Measurements from ENCODE around the gene MEF2D.

The MEF2D gene

DNA sequence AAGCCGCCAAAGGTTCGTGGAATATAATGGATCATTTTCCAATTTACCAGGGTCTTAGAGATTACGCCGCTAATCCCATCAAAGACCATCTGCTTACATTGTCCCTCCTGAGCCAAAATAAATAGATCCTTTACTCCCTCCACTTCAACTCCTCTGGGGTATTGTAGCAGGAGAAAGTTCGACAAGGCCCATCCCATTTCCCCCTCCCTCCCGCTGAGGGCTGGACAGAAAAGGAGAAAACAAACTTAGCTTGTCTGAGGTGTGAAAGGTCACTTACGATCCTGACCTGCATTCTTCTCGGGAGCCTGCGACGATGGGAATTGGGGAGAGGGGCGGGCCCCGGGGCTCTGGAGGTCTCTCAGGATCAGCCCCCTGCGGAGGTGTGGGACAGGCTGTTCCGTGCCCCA, 60.8 kb downstream of the MEF2D start:
- no peak for DNase-seq

DNA sequence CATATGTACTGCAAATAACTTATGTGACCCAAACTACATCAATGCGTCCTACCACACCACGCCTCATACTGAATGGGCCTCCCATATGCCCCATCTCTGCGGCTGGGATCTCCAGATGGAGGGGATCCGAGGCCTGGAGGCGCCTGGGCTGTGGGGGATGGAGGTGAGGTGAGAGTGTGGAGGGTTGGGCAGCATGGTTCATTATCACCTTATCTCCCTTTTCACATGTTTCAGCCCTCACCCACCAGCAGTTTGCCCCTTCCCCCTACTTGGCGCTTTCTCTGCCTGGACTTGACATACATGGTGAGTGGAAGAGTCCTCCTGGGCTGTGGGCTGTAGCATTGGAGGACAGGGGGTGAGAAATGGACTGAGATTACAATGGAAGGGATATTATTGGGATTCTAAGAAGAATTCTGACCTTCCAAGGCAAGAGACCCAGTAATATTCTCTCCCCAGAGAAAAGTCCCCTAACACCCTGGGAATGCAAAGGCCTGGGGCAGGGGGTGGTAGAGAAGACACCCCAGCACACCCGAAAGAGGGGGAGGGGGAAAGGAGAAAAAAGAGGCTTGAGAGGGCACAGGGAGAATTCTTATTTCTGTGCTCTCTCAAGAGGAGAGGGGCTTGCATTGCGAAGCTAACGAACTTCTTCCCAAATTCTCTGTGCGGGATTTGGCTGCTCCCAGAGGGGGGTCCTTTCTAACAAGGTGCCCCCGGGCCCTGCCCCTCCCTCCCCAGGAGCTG, 61.4 kb downstream of the MEF2D start:
- DNase-seq: no peak

DNA sequence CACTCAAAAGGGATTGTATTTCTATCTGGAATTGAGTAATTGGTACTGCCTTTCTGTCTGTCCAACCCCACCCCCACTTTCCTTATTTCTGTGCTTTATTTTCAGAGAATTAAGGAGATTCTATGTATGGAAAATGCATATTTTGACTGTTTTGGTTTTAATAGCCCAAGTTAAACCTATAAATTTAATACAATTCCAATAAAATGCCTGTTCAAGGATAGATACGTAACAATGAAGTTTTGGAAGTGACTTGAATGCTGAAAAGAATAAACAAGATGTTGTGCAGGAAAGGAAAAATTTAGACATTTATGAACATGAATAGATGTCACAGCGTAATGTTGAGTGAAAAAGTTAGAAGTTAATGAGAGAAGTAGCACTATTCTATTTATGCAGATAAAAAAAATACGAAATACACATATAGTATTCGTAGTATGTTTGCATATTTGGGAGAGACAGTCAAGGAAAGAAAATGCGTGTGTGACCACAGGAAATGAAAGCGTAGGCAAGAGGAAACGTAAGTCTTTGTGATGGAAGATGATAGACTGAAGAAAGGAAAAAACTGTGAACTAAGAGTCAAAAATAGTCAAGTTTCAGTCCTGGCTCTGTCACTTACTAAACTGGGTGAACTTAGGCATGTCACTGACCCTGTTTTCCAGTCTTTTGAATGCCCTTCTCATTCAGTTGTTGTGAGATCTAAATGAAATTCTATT, 62.1 kb downstream of the MEF2D start:
- no peak for DNase-seq

DNA sequence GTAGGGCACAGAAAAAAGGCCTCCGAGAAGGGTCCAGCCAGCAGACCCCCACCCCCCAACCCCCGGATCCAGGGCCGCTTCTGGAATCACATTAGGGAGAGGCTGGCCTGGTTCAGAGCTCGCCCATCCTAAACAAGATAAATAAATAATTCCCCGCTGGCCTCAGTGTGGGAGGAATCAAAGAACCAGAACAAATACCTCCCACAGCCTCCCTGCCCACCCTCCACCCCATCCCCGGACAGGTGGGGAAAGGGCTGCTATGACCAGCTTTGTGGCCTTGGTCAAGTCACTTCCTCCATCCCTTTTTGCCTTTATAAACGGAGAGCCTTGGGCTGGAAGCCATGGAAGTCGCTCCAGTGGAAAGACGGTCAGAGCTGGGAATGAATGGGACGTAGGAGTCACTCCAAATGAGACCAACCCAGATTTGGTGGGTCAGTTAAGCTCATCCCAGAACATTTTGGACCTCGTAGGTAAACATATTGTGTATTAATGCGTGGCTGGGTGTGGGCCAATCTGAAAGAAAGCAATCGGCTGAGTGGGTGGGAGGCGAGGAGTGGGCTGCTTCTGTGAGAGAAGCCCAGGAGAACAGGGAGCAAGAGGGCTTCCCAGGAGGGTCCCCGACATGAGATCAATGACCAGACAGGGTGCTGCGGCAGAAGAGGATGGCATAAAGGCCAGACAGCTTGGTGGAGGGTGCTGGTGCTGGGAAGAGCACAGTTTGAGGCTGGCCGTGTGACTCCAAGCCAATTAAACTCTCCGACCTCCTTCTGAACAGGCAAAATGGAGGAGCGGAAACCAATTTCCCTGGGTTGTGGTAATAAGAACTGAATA, 63.3 kb downstream of the MEF2D start:
- DNase-seq: no peak

DNA sequence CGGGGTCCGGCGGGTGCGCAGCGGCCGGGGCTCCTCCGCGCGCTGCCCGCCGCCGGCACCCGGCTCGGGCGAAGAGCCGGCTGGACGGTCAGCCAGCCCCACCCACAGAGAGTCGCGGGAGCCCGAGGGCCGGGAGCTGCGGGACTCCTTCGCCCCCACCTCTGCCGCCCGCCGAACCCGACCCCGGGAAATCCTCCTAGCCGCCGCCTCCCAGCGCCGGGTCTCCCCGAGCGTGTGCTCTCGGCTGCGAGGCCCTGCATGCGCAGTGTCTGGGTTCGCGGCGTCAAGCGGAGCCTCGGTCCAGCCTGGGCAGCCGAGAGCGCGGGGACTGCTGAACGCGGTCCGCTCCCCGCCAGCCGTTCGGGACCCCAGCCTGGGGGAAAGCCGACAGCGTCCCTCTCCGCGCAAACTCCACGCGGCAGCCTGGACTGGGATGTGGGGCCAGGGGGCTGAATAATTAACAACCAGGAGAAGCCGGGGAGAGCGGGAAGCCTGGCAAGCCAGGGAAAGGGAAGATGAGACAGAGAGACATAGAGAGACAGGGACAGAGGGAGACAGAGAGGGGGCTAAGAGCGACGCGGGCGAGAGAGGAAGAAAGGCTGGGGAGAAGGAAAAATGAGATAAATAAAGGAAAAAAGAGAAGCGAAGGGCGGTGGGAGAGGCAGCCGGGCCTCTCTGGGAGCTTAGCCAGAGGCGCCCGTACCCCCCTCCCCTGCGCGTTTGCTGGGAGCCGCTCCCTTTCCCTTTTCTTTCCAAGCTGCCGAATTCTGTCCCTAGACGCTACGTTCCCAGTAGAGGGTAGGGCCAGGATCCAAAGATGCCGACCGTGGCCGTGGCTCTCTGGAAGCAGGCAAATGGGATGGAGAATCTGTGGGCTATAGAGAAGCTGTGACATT, 64.2 kb downstream of the MEF2D start:
- DNase-seq: no peak

DNA sequence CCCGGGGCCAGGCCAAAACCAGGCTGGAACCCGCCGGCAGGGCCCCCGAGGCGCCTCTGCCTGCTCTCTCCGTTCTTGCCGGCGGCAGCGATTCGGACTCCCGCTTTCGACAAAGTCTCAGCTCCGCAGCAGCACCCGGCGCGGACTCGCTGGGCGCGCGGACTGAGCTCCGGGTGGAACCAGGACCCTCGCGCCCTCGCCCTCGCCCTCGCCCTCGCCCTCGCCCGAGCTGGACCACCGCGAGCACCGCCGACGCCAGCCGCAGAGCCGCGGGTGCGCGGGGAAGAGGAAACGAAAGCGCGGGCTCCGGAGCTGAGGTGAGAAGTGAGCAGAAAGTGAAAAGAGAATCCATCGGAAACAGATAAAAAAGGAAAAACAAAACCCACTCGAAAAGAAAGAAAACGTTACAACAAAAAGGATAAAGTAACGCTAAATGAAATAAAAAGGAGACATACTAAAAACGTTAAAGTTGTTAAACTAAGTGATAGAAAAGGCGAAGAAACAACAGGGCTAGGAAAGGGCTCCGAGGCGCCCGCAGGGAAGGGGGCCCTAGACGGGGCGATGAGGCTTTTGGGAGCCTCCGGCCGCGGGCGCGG, 64.9 kb downstream of the MEF2D start:
- peak; percentile 28 to 40 for DNase-seq

DNA sequence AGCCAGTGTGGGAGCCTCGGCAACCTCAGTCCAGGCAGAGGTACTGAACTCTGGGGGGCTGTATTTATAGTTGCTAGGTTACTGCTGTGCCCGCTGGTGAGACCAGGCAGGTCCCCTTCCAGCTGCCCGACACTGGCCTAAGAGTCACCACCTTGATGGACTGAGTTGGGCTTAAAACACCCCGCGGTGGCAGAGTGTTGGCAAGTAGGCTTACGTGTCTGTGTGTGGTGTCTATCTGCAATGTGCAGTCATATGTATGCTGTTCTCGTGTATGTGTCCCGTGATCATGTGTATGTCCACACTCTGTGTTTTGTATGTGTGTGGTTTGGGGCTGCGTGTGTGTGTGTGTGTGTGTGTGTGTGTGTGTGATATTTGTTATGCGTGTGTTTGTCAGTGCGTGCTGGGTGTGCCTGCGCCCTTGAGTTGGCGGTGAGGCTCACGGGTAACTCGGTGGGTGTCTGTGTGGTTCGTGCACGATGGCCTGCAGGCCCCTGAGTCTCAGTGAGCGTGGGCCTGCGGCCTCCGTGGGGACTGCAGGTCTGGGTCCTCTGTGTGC, 65.5 kb downstream of the MEF2D start:
- DNase-seq: no peak

DNA sequence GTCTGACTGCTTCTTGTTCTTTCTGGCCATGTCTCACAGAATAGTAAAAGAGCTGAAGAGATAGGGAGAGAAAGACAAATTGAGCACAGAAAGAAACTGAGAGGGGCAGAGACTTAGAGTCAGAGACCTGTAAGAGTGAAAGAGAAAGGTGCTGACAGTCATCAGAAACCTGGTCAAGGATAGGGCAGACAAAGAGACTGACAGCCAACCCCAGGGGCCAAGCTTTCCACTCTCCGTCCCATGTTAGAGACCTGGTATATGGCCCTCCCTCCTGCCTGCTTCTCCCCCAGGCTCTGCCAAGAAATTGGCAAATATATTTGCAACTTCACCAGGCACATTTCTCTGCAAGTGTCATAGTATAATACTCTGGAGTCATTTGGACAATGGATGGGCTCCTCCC, 67.0 kb downstream of the MEF2D start:
- DNase-seq: no peak

DNA sequence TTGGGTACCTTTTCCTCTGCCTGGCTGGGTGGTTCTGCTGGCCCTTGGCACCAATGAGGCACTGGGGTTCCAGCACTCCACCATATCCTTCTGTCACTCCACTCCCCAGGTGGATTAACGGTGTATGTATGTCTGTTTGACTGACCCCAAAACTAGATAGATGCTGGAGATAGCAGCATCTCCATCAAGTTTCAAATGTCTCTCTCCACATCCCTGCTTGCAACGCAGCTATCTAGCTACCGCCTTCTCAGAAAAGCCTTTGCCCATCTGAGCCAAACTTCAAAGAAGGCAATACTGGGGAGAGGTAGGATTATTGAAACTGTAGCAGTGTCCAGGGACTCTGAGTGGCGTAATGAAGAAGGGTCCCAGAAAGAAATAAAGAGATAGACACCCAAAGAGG, 67.5 kb downstream of the MEF2D start:
- DNase-seq: no peak

DNA sequence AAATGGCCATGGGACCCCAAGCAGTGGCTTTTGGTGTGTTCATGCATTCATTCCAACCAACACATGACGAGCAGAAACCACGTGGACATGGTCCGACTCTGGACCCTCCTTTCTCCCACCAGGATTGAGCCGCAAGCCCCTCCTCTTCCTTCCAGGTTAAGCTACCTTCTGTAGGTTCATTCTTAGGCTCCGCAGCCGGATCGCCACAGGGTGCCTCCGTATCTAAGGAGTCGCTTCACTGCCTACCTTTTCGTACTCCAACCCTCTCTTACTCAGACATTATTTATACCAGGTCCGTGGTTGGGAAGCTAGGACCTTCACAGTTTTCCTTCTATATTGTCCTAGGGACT, 67.9 kb downstream of the MEF2D start:
- no peak for DNase-seq

DNA sequence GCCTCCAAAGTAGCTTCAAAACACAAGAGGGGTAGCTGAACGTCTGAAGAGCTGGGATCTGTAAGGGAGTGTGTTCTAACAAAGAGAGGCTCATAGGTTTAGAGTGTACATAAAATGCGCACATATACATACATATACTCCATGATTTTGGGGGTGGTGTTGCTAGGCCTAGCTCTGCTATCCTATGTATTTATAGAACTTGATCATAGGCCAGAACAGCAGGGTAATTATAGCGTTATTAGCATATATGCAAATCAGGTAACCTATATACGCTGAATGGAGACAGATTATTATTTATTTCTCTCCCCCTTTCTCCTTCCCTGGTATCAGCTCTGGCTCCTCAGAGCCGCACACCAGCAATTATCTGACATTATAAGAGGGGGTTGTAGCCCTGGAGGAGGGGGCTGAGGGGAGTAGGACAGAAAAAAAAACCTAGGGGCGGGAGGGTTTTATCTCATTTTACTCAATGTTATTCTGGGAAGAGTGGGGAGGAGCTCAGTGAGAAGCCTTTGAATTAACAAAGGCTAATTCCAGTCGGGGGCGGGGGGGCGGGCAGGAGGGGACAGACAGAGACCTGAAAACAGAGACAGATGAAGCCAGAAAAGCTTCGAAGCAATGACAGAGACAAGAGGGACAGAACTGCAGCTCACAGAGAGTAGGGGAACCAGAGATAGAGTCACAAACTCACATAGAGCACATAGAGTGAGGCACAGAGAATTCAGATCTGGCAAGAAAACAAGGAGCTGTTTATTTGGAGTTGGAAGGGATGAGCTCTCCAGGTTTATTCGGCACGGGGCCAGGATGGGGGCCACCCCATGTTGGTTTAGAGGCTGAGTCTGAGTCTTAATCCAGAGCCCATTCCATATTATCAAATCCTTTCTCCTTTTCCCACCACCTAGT, 68.6 kb downstream of the MEF2D start:
- no peak for DNase-seq

DNA sequence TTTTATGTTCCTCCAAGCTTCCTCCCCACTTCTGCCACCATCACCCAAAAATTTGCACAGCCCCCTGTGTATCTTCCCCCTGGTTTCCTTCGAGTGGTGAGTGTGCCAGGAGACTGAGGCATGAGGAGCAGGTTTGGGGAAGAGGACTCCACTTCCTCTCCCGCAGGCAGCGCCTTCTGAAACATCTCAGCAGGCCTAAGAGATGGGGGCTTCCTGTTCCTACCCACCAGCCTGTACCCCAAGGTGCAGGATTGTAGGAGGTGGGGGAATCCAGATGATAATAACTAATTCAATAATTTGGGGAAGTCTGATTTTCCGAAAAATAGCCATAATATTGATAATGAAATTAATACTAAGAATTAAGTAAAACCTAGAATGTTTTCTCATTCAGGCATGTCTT, 69.2 kb downstream of the MEF2D start:
- no peak for DNase-seq

DNA sequence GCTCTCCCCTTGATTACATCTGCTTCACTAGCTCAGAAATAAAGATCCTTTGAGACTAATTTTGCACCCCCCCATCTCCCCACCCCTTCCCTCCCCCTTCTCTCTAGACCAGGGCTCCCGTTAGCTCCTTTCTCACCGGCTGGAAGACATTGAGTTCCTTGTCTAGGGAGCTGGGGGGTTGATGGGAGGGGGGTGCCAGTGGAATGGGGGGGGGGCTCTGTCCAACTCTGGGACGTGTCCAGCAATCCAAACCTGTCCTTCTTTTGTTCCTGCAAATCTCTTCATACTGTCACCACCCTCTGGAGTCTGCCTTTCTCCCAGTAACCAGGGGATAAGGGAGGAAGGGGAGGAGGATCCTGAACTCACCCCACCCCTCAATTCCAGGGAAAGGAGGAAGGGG, 69.7 kb downstream of the MEF2D start:
- DNase-seq: no peak

DNA sequence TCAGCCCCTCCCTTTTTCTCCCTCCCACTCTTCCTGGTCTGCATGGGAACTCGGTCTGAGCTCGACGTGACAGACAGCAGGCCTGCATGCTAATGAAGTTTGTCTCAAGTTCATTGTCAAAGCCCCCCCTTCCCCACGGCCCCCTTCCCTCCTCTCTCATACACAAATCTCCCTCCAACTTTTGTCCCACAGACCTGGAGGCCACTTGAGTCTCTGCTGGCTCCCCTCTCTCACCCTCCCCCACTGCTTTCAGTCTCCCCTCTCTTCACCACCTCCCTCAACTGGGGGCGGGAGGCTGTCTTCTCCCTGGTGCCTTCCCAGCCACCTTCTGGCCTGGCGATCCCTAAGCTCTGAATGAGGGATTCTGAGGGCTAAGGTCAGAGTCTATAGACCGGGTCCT, 70.3 kb downstream of the MEF2D start:
- DNase-seq: no peak

DNA sequence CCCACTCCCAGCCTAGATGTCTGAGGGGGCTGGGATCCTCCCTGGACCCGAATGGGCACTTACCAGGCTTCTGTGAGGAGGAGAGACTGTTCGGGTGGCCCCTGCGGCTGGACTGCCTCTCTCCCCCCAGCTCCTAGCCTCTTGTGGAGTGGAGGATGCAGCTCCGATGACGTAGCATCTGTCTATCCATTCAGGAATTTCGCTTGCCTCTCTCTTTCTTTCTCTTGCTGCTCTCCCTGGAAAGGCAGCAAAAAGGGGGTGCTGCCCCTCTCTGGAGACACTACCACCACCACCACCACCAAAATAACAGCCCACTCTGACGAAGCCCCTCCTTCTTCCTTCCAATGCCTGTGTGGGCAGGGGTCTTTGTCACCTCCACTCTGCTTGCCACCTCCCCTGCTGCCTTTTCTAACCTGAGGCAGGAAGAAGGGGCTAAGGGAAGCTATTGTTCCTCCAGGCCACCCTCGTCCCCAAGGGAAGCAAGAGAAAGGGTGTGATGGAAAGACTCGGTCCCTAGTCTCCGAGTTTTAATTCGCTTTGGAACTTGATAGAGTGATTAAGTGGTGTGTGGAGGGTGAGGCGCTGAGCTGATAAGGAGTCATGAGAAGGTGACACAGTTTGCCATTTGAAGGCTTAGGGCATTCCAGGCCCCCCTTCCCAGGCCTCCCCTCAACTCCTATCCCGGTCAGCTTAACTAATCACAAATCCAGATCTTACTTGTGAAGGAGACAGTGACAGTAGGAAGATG, 71.1 kb downstream of the MEF2D start:
- no peak for DNase-seq

DNA sequence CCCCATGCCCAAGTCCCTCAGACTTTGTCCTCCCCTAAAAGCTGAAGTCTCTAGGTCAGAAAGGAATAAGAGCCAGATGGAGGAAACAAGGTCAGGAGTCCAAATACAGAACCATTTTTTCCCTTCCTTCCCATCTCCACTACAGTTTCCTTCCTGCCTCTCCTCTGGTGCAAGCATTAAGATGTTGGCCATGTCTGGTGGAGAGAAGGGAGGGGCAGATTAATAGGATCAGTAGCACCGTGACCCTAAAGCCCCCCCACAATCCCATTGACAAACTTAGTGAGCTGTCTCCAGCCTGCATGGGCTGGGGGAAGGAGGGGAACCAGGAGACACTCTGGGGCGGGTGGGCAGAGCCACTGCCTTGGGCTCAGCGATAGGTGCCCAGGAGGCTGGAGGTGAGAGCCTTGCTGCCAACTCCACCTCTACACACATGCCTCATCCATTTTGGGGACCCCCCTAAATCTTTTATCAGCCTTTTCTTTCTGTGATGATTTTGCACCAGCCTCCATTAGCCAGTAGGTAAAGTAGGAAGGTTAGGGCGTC, 71.8 kb downstream of the MEF2D start:
- no peak for DNase-seq

DNA sequence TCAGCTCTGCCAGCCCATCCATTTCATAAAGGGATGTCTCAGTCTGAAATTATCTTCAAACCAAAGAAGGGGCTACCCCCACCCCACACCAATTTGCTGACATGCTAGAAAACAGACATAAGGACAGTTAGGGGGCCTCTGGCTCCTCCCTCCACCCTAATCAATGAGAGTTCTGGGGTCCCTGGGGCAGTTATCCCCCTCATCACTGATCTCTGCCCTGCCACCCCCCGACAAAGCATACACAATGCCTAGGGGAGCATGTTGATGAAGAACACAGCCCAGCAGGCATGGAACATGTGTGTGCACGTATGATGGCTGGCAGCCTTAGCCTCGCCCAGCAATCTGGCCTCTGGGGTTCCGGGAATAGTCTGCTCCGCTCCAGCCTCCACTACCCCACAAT, 72.6 kb downstream of the MEF2D start:
- no peak for DNase-seq

DNA sequence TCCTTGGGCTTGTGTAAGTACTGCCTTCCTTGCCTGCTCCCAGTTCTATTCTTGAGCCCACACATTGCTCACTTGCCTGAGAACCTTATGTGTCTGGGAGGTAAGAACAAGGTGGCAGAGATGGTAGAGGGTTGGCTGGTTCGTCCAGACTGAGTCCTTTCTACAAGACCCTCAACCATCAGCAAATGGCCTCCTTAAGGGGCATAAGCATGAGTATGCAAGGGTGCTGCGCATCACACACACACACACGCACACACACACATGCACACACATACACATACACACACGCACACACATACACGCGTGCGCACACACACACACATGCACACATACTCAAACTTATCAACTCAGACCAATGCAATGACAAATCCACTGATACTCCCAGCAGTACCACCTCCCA, 74.6 kb downstream of the MEF2D start:
- DNase-seq: no peak

DNA sequence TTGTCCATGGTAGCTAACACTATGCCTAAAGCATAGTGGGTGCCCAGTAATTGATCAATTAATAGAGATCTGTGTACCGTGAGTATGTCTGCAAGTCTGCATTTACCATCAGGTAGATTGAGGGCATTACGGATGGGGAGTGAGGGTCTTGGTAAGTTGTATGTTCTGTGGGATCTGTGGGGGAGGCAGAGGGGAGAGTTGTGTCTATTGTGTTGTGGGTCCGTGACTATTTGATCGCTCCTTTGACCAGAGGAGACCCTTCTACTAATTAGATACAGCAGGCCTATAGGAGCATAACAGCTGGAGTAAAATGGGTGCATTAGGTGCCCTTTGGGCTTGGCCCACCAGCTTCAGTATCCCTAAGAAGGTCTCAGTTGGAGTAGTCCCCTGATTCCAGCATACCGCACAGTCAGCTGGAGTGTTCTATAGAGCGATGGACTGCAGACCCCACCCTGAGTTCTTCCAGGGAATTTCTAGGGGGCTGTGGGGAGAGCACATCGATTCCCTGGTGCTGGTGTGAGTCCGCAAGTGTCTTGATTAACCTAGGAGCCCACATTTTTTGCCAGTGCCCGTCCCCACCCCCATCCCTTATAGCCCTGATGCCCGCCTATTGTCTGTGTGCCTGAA, 75.7 kb downstream of the MEF2D start:
- DNase-seq: no peak

Measured in CD4-positive, alpha-beta T cell treated with Interleukin-1 beta for 1 hour (primary cell).